ENCODE data around the gene RPS27.
"Not testable (repeated sequence)": the region's sequence is repeated elsewhere in the genome, so short reads cannot be mapped to it uniquely, and the experiment has no call there.

The RPS27 gene

DNA sequence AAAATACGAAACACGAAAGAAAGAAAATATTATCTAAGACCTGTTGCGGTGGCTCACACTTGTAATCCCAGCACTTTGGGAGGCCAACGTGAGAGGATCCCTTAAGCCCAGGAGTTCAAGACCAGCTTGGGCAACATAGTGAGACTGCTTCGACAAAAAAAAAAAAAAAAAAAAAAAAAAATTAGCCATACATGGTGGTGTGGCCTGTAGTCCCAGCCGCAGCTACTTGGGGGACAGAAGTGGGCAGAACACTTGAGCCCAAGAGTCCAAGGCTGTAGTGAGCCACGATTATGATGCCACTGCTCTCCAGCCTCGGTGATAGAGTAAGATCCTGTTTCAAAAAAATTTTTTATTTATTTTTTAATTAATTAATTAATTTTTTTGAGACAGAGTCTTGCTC lies 2.9 kb upstream of the RPS27 start:
- no peak for DNase-seq

DNA sequence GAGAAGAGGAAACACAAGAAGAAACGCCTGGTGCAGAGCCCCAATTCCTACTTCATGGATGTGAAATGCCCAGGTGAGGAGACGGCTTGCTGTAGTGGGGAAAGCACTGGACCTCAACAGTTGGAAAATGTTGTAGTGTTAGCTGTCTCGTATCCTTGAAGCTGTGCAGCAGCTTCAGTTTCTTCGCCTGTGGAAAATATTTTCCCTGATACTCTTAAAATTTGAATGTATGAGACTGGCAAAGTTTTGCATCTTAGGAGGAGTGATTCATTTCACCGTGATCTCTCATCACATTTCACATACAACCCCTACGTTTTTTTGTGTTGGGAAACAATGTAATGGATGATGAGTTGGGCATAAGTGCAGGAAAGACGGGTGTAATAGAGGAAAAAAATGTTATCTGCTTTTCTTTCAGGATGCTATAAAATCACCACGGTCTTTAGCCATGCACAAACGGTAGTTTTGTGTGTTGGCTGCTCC lies 629 bp downstream of the RPS27 start:
- DNase-seq: no peak

DNA sequence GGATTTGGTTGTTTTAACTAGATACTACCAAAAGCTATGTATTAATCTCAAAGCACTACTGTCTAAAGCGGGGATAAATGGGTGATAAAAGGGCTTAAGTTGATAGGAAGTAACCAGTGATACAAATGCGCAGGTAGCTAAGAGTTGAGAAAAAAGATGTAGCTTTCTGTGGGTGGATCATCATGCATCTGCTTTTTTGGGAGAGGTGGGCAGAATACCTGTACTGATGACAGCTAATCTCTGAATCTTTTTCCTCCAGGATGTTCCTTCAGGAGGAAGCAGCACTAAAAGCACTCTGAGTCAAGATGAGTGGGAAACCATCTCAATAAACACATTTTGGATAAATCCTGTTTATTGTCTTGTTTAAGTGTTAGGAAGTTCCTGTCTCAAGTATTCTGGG lies 1.2 kb downstream of the RPS27 start:
- DNase-seq: no peak

DNA sequence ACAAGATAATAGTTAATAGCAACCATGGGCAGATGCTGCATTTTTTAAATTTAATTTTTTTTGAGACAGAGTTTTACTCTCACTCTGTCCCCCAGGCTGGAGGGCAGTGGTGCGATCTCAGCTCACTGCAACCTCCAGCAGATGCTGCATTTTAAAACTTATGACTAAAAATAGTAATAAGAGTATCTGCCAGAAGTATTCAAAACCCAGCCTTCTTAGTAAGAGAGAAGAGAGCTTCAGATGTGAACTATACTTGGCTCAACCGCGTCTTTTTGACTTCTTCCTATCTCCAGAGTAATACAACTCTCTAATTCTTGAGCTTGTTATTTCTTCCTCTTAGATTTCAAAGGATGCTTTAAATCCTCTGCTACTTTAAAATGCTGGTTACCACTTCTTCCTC lies 4.6 kb downstream of the RPS27 start:
- DNase-seq: no peak

DNA sequence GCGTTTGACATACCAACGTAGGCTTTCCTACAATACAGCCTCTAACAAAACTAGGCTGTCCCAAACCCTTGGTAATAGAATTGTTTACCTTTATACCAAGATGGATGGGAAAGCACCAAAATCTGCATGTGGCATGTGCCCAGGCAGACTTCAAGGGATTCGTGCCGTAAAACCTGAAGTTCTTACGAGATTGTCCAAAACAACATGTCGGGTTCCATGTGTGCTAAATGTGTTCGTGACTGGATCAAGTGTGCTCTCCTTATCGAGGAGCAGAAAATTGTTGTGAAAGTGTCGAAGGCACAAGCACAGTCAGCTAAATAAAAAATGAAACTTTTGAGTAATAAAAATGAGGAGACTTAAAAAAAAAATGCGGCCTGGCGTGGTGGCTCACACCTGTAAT lies 5.1 kb downstream of the RPS27 start:
- no peak for DNase-seq

DNA sequence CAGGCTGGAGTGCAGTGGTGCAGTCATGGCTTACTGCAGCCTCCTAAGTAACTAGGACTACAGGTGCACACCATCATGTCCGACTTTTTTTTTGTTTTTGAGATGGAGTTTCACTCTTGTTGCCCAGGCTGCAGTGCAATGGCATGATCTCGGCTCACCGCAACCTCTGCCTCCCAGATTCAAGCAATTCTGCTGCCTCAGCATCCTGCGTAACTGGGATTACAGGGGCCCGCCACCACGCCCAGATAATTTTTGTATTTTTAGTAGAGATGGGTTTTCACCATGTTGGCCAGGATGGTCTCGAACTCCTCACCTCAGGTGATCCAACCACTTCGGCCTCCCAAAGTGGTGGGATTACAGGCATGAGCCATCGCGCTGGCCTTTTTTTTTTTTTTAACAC lies 6.3 kb downstream of the RPS27 start:
- DNase-seq: not testable (repeated sequence)

DNA sequence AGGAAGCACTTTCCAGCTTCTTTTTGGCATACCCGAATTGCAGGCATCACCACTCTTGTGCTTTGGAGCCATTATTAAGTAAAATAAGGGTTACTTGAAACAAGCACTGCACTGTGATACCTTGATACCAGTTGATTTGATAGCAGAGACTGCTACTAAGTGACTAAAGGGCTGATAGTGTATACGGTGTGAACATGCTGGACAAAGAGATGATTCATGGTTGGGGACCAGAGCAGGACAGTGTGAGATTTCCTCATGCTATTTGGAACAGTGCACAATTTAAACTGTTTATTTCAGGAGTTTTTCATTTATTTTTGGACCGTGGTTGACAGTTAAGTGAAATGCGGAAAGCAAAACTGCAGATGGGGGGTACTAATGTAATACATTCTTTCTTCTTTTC lies 9.9 kb downstream of the RPS27 start:
- DNase-seq: no peak

DNA sequence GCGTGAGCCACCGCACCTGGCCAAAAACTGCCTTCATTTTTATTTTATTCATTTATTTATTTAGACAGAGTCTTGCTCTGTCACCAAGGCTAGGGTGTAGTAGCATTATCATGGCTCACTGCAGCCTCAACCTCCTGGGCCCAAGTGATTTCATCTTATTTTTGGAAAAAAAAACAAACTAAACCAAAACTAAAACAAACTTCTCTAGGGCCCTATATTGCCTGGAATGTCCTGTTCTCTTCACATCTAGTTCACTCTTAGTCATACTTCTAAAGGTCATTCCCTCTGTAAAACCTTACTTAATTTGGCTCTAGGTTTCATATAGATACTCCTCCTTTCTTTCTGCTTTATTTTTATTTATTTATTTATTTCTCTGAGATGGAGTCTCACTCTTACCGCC lies 15.6 kb downstream of the RPS27 start:
- DNase-seq: no peak

DNA sequence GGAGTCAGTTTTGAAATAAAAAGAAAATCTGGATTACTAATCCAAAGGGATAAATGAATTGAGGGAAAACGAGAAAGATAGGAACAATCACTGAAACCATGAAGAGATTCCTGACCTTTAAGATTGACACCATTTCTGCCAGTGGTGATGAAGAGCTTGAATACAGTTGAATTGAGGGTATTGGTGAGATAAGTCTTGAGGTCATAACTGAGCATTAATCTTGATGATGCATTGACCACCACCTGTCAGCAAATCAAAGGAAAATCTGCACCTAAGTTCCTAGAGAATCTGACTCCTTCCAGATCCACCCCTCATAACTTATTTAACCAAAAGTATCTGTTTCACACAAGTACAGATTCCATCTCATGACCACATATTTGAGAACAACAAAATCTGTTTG lies 21.6 kb downstream of the RPS27 start:
- DNase-seq: no peak

DNA sequence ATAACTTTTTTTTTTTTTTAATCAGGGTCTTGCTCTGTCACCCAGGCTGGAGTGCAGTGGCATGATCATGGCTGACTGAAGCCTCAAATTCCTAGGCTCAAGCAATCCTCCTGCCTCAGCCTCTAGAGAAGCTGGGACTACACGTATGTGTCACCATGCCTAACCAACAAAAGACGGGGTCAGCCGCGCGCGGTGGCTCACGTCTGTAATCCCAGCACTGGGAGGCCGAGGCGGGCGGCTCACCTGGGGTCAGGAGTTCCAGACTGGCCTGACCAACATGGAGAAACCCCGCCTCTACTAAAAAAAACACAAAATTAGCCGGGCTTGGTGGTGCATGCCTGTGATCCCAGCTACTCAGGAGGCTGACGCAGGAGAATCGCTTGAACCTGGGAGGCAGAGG lies 22.0 kb downstream of the RPS27 start:
- not testable (repeated sequence) for DNase-seq

DNA sequence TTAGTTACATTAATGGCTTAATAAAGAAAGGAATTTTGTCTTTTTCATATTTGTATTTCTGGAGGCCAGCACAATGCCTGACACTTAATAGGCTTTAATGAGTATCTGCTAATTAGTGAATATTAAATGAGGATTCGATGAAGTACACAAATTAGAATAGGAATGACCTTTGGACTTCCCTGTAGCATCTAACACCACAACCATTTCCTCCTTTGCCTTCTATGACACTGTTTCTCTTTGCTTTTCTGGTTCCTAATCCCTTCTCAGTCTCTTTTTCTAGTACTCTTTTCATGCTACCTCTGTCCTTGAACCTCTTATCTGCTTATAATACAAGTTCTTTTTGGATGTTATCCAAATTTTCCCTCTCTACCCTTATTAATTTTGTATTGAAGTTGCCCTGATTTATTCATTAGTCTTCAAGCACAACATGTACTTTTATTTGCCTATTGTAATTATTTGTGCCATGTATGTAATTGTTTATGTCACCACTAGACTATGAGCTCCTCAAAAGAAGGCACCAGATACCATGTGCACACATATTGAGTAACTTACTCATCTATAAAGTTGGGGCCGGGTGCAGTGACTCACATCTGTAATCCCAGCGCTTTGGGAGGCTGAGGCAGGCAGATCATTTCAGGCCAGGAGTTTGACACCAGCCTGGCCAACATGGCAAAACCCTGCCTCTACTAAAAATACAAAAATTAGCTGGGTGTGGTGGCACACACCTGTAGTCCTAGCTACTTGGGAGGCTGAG lies 23.8 kb downstream of the RPS27 start:
- DNase-seq: no peak

DNA sequence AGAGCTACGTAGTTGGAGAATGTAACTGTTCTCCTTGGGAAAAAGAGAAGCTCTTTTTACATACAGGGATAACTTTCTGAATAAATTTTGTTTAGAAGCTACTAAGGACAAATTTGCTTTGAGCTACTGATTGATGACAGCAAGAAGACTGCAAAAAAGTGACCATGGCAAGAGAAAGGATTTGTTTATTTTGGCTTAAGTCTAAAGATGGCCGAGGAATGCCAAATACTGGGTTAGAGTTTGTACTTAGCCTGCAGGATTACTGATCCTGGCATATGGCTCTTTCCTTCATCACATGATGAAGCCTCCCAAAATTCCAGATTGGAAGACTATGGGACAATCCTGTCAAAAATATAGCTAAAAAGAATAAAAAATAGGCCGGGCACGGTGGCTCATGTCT lies 28.7 kb downstream of the RPS27 start:
- DNase-seq: no peak

DNA sequence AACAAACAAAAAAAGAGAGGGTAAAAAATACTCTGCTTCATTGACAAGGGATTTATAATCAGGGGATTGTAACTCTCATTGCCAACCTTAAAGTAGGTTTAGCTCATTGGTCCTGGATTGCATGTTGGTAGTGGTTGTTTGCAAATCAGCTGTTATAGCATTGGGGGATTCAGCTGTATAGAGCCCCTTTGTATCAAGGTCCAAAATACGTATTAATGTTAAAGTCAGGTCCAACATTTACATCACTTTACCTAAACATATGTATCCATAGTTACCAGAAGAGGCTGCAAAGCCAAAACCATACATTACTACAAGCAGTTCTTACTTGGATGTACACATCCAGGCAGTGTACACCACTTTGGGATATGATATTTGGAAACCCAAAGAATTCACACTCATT lies 29.4 kb downstream of the RPS27 start:
- no peak for DNase-seq

DNA sequence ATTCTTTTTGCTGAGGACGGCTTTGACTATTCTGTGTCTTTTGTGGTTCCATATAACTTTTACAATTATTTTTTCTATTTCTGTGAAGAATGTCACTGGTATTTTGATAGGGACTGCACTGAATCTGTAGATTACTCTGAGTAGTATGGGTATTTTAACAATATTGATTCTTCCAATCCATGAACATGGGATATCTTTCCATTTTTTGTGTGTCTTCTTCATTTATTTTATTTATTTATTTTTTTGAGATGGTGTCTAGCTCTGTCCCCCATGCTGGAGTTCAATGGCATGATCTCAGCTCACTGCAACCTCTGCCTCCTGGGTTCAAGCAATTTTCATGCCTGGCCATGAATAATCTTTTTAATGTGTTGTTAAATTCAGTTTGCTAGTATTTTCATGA lies 43.1 kb downstream of the RPS27 start:
- DNase-seq: not testable (repeated sequence)

Measured in GOT3 (cell line).